ENCODE data around the gene ZMYM4.

The ZMYM4 gene

GRCh38 chr1:35287807-35288640 is 19.5 kb downstream of the ZMYM4 start:
- DNase-seq: no peak
- no peaks in the 10 kb centered on the region for H3K27me3 ChIP-seq
- no peaks in the 10 kb centered on the region for H3K36me3 ChIP-seq
- no peak for TF ChIP-seq CTCF (IDR thresholded peaks at IDR 0.05; ENCODE audit: low read depth, low read length)
- no peak overlapping the region for H3K4me3 ChIP-seq (ENCODE audit: low read depth, low read length)
- no peaks in the 10 kb centered on the region for H3K4me1 ChIP-seq
- H3K9me3 ChIP-seq: no peaks in the 10 kb centered on the region

- Histone ChIP-seq H3K36me3 (no peaks in the 10 kb centered on the region), H3K4me1 (no peaks in the 10 kb centered on the region), H3K4me3 (ENCODE audit: low read depth, low read length) (no peak overlapping the region), H3K27me3 (no peaks in the 10 kb centered on the region), H3K9me3 (no peaks in the 10 kb centered on the region)
- TF ChIP-seq CTCF (IDR thresholded peaks at IDR 0.05; ENCODE audit: low read depth, low read length): no peak
- DNase-seq: no peak
Observed at GRCh38 chr1:35288761-35289160, 20.3 kb downstream of the ZMYM4 start.

GRCh38 chr1:35290452-35290851 is 21.9 kb downstream of the ZMYM4 start:
- Histone ChIP-seq H3K27me3 (no peaks in the 10 kb centered on the region), H3K4me1 (no peaks in the 10 kb centered on the region), H3K4me3 (ENCODE audit: low read depth, low read length) (no peak overlapping the region), H3K36me3 (no peaks in the 10 kb centered on the region), H3K9me3 (no peaks in the 10 kb centered on the region)
- DNase-seq: no peak
- no peak for TF ChIP-seq CTCF (IDR thresholded peaks at IDR 0.05; ENCODE audit: low read depth, low read length)

GRCh38 chr1:35294809-35295208 is 26.3 kb downstream of the ZMYM4 start:
- H3K4me3 ChIP-seq (ENCODE audit: low read depth, low read length): no peak overlapping the region
- no peaks in the 10 kb centered on the region for H3K27me3 ChIP-seq
- TF ChIP-seq CTCF (IDR thresholded peaks at IDR 0.05; ENCODE audit: low read depth, low read length): no peak
- no peaks in the 10 kb centered on the region for H3K9me3 ChIP-seq
- H3K4me1 ChIP-seq: no peaks in the 10 kb centered on the region
- no peak for DNase-seq
- no peaks in the 10 kb centered on the region for H3K36me3 ChIP-seq

- DNase-seq: no peak
- no peak for TF ChIP-seq CTCF (IDR thresholded peaks at IDR 0.05; ENCODE audit: low read depth, low read length)
- H3K9me3 ChIP-seq: no peaks in the 10 kb centered on the region
- no peak overlapping the region for H3K4me3 ChIP-seq (ENCODE audit: low read depth, low read length)
- H3K27me3 ChIP-seq: no peaks in the 10 kb centered on the region
- no peaks in the 10 kb centered on the region for H3K4me1 ChIP-seq
- no peaks in the 10 kb centered on the region for H3K36me3 ChIP-seq
Observed at GRCh38 chr1:35297886-35298285, 29.4 kb downstream of the ZMYM4 start.

- no peaks in the 10 kb centered on the region for H3K4me1 ChIP-seq
- peak; percentile 18 for DNase-seq
- H3K4me3 ChIP-seq (ENCODE audit: low read depth, low read length): no peak overlapping the region
- H3K36me3 ChIP-seq: no peaks in the 10 kb centered on the region
- TF ChIP-seq CTCF (IDR thresholded peaks at IDR 0.05; ENCODE audit: low read depth, low read length): peak; percentile 53
- no peaks in the 10 kb centered on the region for H3K27me3 ChIP-seq
- no peaks in the 10 kb centered on the region for H3K9me3 ChIP-seq
Observed at GRCh38 chr1:35298464-35298863, 30.0 kb downstream of the ZMYM4 start.
